Esophagus squamous epithelium (tissue), 5 donors: Measurements from ENCODE around the gene ANKRD42. TPM values are rescaled to one million over a fixed set of nuclear protein-coding genes. Genes with fewer than 3 reads are reported as not detected.

Experiments
- DNase-seq: peaks from one replicate; lab custom pipeline; 2025; lab: John Stamatoyannopoulos, UW
- H3K27ac ChIP-seq, 4 donors: fragments of 200-600 bp; sonication (generic); one replicate each; pipeline ENCODE4 v1.5.1; 2016 to 2019; ENCODE audit warnings: mild to moderate bottlenecking in 1 of 4
- H3K27me3 ChIP-seq, 4 donors: fragments of 200-600 bp; sonication (generic); 1 replicate in 3 of 4; 2 replicates in 1 of 4; pipeline versions ENCODE4 v1.5.1 to v1.6.0; 2017 to 2021; ENCODE audit warnings: antibody characterized with exemption in 1 of 4
- H3K36me3 ChIP-seq, 3 donors: fragments of 200-600 bp; sonication (generic); one replicate each; pipeline ENCODE4 v1.5.1; 2016 to 2019
- H3K4me1 ChIP-seq, 3 donors: fragments of 200-600 bp; sonication (generic); one replicate each; pipeline ENCODE4 v1.5.1; 2017 to 2019
- H3K4me3 ChIP-seq, 4 donors: fragments of 200-600 bp; sonication (generic); 1 replicate in 3 of 4; 2 replicates in 1 of 4; pipeline ENCODE4 v1.5.1; 2016 to 2019; ENCODE audit warnings: mild to moderate bottlenecking in 2 of 4, moderate library complexity in 1 of 4
- H3K9me3 ChIP-seq, 3 donors: fragments of 200-600 bp; sonication (generic); one replicate each; pipeline ENCODE4 v1.5.1; 2016 to 2019
- CTCF ChIP-seq, 6 experiments: fragments of 450-650 bp in 4 of 6; fragments of 200-600 bp in 2 of 6; sonication (generic) in 2 of 6; IDR thresholded peaks; one replicate each; pipeline ENCODE4 v1.5.1; 2016 to 2019; ENCODE audit warnings: antibody characterized with exemption in 6 of 6, mild to moderate bottlenecking in 4 of 6, moderate library complexity in 4 of 6
- POLR2A ChIP-seq, 4 donors: fragments of 450-650 bp; IDR thresholded peaks; one replicate each; pipeline ENCODE4 v1.6.1; 2017; ENCODE audit warnings: antibody characterized with exemption in 4 of 4, mild to moderate bottlenecking in 4 of 4, moderate library complexity in 3 of 4
- WGBS, 2 donors: methylation state at CpG; one replicate each; pipeline ENCODE4 v1.1.5; 2018; 5-methylcytosine and 5-hydroxymethylcytosine counted together
- intact Hi-C: fragments of 100-400 bp; cut with DNase I; formaldehyde crosslinking; loops from one replicate; pipeline ENCODE4 v1.15.0; 2022
- total RNA-seq, 4 donors: library from RNA; depleted of rRNA; stranded (reverse); fragments of >200 nt; gene quantifications; one replicate each; pipeline ENCODE4 v1.1.0, GENCODE V29; 2016
- donor health status: DM: yes; HTN: yes; CAD: no.

Gene ANKRD42
- total RNA-seq, 4 donors from 2014 or later: 3.9 to 7.4 (median 5.2) TPM

GRCh38 chr11:83278351-83278750, 84.8 kb downstream of the ANKRD42 start:
- TF ChIP-seq POLR2A (IDR thresholded peaks at IDR 0.05) (no peak), CTCF (IDR thresholded peaks at IDR 0.05) (no peak)

DNA sequence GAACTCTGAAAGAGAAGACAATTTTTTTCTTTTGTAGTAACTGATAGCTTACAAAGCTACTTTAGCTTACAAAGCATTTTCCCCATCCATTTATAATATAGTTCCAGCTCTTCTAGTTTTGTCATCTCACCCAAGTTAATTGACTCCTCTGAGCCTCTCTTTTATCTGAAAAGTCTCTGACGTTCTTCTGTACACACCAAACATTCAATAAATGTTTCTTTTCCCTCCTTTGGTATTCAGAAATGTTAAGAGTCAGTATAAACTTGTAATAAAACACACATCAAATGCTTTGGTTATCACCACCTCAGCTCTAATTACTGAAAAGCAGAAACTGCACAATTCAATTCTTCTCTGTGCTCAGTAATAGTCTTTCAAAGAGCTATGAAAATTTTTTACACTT, 86.7 kb downstream of the ANKRD42 start:
- DNase-seq: no peak
- H3K4me1 ChIP-seq: peaks cover 20 to 46% (median 25%) of the 10 kb centered on the region in 3 donors
- intact Hi-C loops: loop anchor here (10.0 kb wide), 1 partner anchor 85 kb away; the partner anchor contains the start of gene ANKRD42

More at GRCh38 chr11:83278351-83278750, 84.8 kb downstream of the ANKRD42 start:
- Histone ChIP-seq H3K27ac (no peak overlapping the region), H3K9me3 (no peaks in the 10 kb centered on the region), H3K36me3 (peaks cover 0 to 73% (median 8%) of the 10 kb centered on the region in 3 donors), H3K4me1 (peaks cover 8 to 27% (median 10%) of the 10 kb centered on the region in 3 donors), H3K27me3 (no peaks in the 10 kb centered on the region), H3K4me3 (no peak overlapping the region)
- intact Hi-C loops: loop anchor here (10.0 kb wide), 1 partner anchor 374 kb away; the partner anchor contains the start of genes DDIAS and PRCP
- no peak for DNase-seq

GRCh38 chr11:83282084-83282716, 88.7 kb downstream of the ANKRD42 start:
- DNase-seq: no peak
- H3K36me3 ChIP-seq: peaks cover 0 to 34% (median 0%) of the 10 kb centered on the region in 3 donors
- peaks cover 20 to 49% (median 25%) of the 10 kb centered on the region in 3 donors for H3K4me1 ChIP-seq
- peak overlapping the region in 2 of 4 donors; percentile 32 to 51 for H3K27ac ChIP-seq
- no peaks in the 10 kb centered on the region for H3K27me3 ChIP-seq
- intact Hi-C loops: loop anchor here (10.0 kb wide), 1 partner anchor 87 kb away; the partner anchor contains the start of gene ANKRD42
- TF ChIP-seq POLR2A (IDR thresholded peaks at IDR 0.05): no peak
- no peak for TF ChIP-seq CTCF (IDR thresholded peaks at IDR 0.05)
- no peak overlapping the region for H3K4me3 ChIP-seq
- no peaks in the 10 kb centered on the region for H3K9me3 ChIP-seq
- 58 to 82% methylated on average over 4 of the region's 4 CpGs for WGBS, 2 donors

More for the DNA sequence above, 86.7 kb downstream of the ANKRD42 start:
- Histone ChIP-seq H3K9me3 (no peaks in the 10 kb centered on the region), H3K27ac (no peak overlapping the region), H3K27me3 (no peaks in the 10 kb centered on the region), H3K4me3 (no peak overlapping the region), H3K36me3 (peaks cover 0 to 54% (median 5%) of the 10 kb centered on the region in 3 donors)
- 72 to 75% methylated on average over 1 of the region's 1 CpG for WGBS, 2 donors
- TF ChIP-seq CTCF (IDR thresholded peaks at IDR 0.05) (no peak), POLR2A (IDR thresholded peaks at IDR 0.05) (no peak)

- H3K27me3 ChIP-seq: no peaks in the 10 kb centered on the region
- H3K36me3 ChIP-seq: peaks cover 0 to 10% (median 0%) of the 10 kb centered on the region in 3 donors
- intact Hi-C loops: loop anchor here (10.0 kb wide), 1 partner anchor 90 kb away; the partner anchor contains the start of gene ANKRD42
- peak overlapping the region; percentile 67 to 90 (median 76) for H3K4me3 ChIP-seq
- 1 to 18% methylated on average over 3 of the region's 3 CpGs for WGBS, 2 donors
- no peak for DNase-seq
- peak overlapping the region; percentile 94 to 99 (median 97) for H3K27ac ChIP-seq
- H3K4me1 ChIP-seq: peaks cover 20 to 49% (median 25%) of the 10 kb centered on the region in 3 donors
- TF ChIP-seq CTCF (IDR thresholded peaks at IDR 0.05) (no peak), POLR2A (IDR thresholded peaks at IDR 0.05) (no peak)
- H3K9me3 ChIP-seq: no peaks in the 10 kb centered on the region
Measured at GRCh38 chr11:83284501-83285150, 91.1 kb downstream of the ANKRD42 start.
